ENCODE measurements around the gene MYH13. TPM values are rescaled to one million over a fixed set of nuclear protein-coding genes. Genes with fewer than 3 reads are reported as not detected.

The MYH13 gene
- polyA plus RNA-seq, 2 donors = 0.04 to 0.08 TPM

- Histone ChIP-seq H3K36me3 (ENCODE audit: control insufficient read depth in 2 of 2, insufficient read depth in 2 of 2, low read length in 1 of 2) (no peaks in the 10 kb centered on the region), H3K27me3 (ENCODE audit: control insufficient read depth in 1 of 2, insufficient read depth in 2 of 2, low read length in 2 of 2) (no peaks in the 10 kb centered on the region), H3K4me3 (ENCODE audit: low read depth in 1 of 2, low read length in 2 of 2) (no peak overlapping the region), H3K27ac (ENCODE audit: low read depth in 2 of 2, low read length in 1 of 2) (no peak overlapping the region), H3K4me1 (ENCODE audit: control insufficient read depth in 2 of 2, insufficient read depth in 2 of 2, low read length in 1 of 2) (no peaks in the 10 kb centered on the region), H3K9me3 (ENCODE audit: control insufficient read depth in 2 of 2, insufficient read depth in 1 of 2, low read depth in 1 of 2, low read length in 1 of 2) (no peaks in the 10 kb centered on the region)
- WGBS, 2 donors = 84 to 86% methylated on average over 6 of the region's 6 CpGs
Observed at GRCh38 chr17:10394201-10394887, 21.5 kb upstream of the MYH13 start.

- WGBS, 2 donors = 85 to 87% methylated on average over 9 of the region's 9 CpGs
- H3K4me3 ChIP-seq (ENCODE audit: low read depth in 1 of 2, low read length in 2 of 2) = no peak overlapping the region
- H3K27me3 ChIP-seq (ENCODE audit: control insufficient read depth in 1 of 2, insufficient read depth in 2 of 2, low read length in 2 of 2) = no peaks in the 10 kb centered on the region
- no peaks in the 10 kb centered on the region for H3K9me3 ChIP-seq (ENCODE audit: control insufficient read depth in 2 of 2, insufficient read depth in 1 of 2, low read depth in 1 of 2, low read length in 1 of 2)
- H3K36me3 ChIP-seq (ENCODE audit: control insufficient read depth in 2 of 2, insufficient read depth in 2 of 2, low read length in 1 of 2) = no peaks in the 10 kb centered on the region
- H3K4me1 ChIP-seq (ENCODE audit: control insufficient read depth in 2 of 2, insufficient read depth in 2 of 2, low read length in 1 of 2) = no peaks in the 10 kb centered on the region
- H3K27ac ChIP-seq (ENCODE audit: low read depth in 2 of 2, low read length in 1 of 2) = no peak overlapping the region
Observed at GRCh38 chr17:10392880-10393279, 20.1 kb upstream of the MYH13 start.

- peaks cover 0 to 2% of the 10 kb centered on the region in 2 donors for H3K27me3 ChIP-seq (ENCODE audit: control insufficient read depth in 1 of 2, insufficient read depth in 2 of 2, low read length in 2 of 2)
- no peaks in the 10 kb centered on the region for H3K36me3 ChIP-seq (ENCODE audit: control insufficient read depth in 2 of 2, insufficient read depth in 2 of 2, low read length in 1 of 2)
- H3K9me3 ChIP-seq (ENCODE audit: control insufficient read depth in 2 of 2, insufficient read depth in 1 of 2, low read depth in 1 of 2, low read length in 1 of 2) = no peaks in the 10 kb centered on the region
- H3K4me1 ChIP-seq (ENCODE audit: control insufficient read depth in 2 of 2, insufficient read depth in 2 of 2, low read length in 1 of 2) = no peaks in the 10 kb centered on the region
- WGBS, 2 donors = 52 to 68% methylated on average over 6 of the region's 6 CpGs
- no peak overlapping the region for H3K27ac ChIP-seq (ENCODE audit: low read depth in 2 of 2, low read length in 1 of 2)
- H3K4me3 ChIP-seq (ENCODE audit: low read depth in 1 of 2, low read length in 2 of 2) = no peak overlapping the region
Observed at GRCh38 chr17:10385871-10386270, 13.1 kb upstream of the MYH13 start.

GRCh38 chr17:10384175-10384574 lies 11.4 kb upstream of the MYH13 start:
- H3K27me3 ChIP-seq (ENCODE audit: control insufficient read depth in 1 of 2, insufficient read depth in 2 of 2, low read length in 2 of 2) = peaks cover 0 to 2% of the 10 kb centered on the region in 2 donors
- WGBS, 2 donors = 36 to 42% methylated on average over 8 of the region's 8 CpGs
- H3K36me3 ChIP-seq (ENCODE audit: control insufficient read depth in 2 of 2, insufficient read depth in 2 of 2, low read length in 1 of 2) = no peaks in the 10 kb centered on the region
- no peaks in the 10 kb centered on the region for H3K9me3 ChIP-seq (ENCODE audit: control insufficient read depth in 2 of 2, insufficient read depth in 1 of 2, low read depth in 1 of 2, low read length in 1 of 2)
- H3K27ac ChIP-seq (ENCODE audit: low read depth in 2 of 2, low read length in 1 of 2) = no peak overlapping the region
- no peak overlapping the region for H3K4me3 ChIP-seq (ENCODE audit: low read depth in 1 of 2, low read length in 2 of 2)
- H3K4me1 ChIP-seq (ENCODE audit: control insufficient read depth in 2 of 2, insufficient read depth in 2 of 2, low read length in 1 of 2) = no peaks in the 10 kb centered on the region

GRCh38 chr17:10380631-10381408 lies 8.0 kb upstream of the MYH13 start:
- Histone ChIP-seq H3K9me3 (ENCODE audit: control insufficient read depth in 2 of 2, insufficient read depth in 1 of 2, low read depth in 1 of 2, low read length in 1 of 2) (no peaks in the 10 kb centered on the region), H3K4me1 (ENCODE audit: control insufficient read depth in 2 of 2, insufficient read depth in 2 of 2, low read length in 1 of 2) (no peaks in the 10 kb centered on the region), H3K27me3 (ENCODE audit: control insufficient read depth in 1 of 2, insufficient read depth in 2 of 2, low read length in 2 of 2) (no peaks in the 10 kb centered on the region), H3K4me3 (ENCODE audit: low read depth in 1 of 2, low read length in 2 of 2) (no peak overlapping the region), H3K27ac (ENCODE audit: low read depth in 2 of 2, low read length in 1 of 2) (no peak overlapping the region), H3K36me3 (ENCODE audit: control insufficient read depth in 2 of 2, insufficient read depth in 2 of 2, low read length in 1 of 2) (no peaks in the 10 kb centered on the region)
- WGBS, 2 donors = 69 to 71% methylated on average over 3 of the region's 3 CpGs

GRCh38 chr17:10370016-10370608 lies 2.7 kb downstream of the MYH13 start:
- Histone ChIP-seq H3K36me3 (ENCODE audit: control insufficient read depth in 2 of 2, insufficient read depth in 2 of 2, low read length in 1 of 2) (no peaks in the 10 kb centered on the region), H3K9me3 (ENCODE audit: control insufficient read depth in 2 of 2, insufficient read depth in 1 of 2, low read depth in 1 of 2, low read length in 1 of 2) (no peaks in the 10 kb centered on the region), H3K4me3 (ENCODE audit: low read depth in 1 of 2, low read length in 2 of 2) (no peak overlapping the region)

GRCh38 chr17:10369239-10369638 lies 3.6 kb downstream of the MYH13 start:
- WGBS, 2 donors = 60 to 66% methylated on average over 1 of the region's 1 CpG
- no peaks in the 10 kb centered on the region for H3K27me3 ChIP-seq (ENCODE audit: control insufficient read depth in 1 of 2, insufficient read depth in 2 of 2, low read length in 2 of 2)
- no peak overlapping the region for H3K27ac ChIP-seq (ENCODE audit: low read depth in 2 of 2, low read length in 1 of 2)
- no peak overlapping the region for H3K4me3 ChIP-seq (ENCODE audit: low read depth in 1 of 2, low read length in 2 of 2)
- H3K36me3 ChIP-seq (ENCODE audit: control insufficient read depth in 2 of 2, insufficient read depth in 2 of 2, low read length in 1 of 2) = no peaks in the 10 kb centered on the region
- H3K9me3 ChIP-seq (ENCODE audit: control insufficient read depth in 2 of 2, insufficient read depth in 1 of 2, low read depth in 1 of 2, low read length in 1 of 2) = no peaks in the 10 kb centered on the region
- H3K4me1 ChIP-seq (ENCODE audit: control insufficient read depth in 2 of 2, insufficient read depth in 2 of 2, low read length in 1 of 2) = no peaks in the 10 kb centered on the region

More at GRCh38 chr17:10370016-10370608, 2.7 kb downstream of the MYH13 start:
- Histone ChIP-seq H3K4me1 (ENCODE audit: control insufficient read depth in 2 of 2, insufficient read depth in 2 of 2, low read length in 1 of 2) (no peaks in the 10 kb centered on the region), H3K27me3 (ENCODE audit: control insufficient read depth in 1 of 2, insufficient read depth in 2 of 2, low read length in 2 of 2) (no peaks in the 10 kb centered on the region), H3K27ac (ENCODE audit: low read depth in 2 of 2, low read length in 1 of 2) (no peak overlapping the region)
- 80 to 86% methylated on average over 7 of the region's 7 CpGs for WGBS, 2 donors

- Histone ChIP-seq H3K27ac (ENCODE audit: low read depth in 2 of 2, low read length in 1 of 2) (no peak overlapping the region), H3K27me3 (ENCODE audit: control insufficient read depth in 1 of 2, insufficient read depth in 2 of 2, low read length in 2 of 2) (no peaks in the 10 kb centered on the region), H3K9me3 (ENCODE audit: control insufficient read depth in 2 of 2, insufficient read depth in 1 of 2, low read depth in 1 of 2, low read length in 1 of 2) (no peaks in the 10 kb centered on the region), H3K4me3 (ENCODE audit: low read depth in 1 of 2, low read length in 2 of 2) (no peak overlapping the region), H3K4me1 (ENCODE audit: control insufficient read depth in 2 of 2, insufficient read depth in 2 of 2, low read length in 1 of 2) (no peaks in the 10 kb centered on the region), H3K36me3 (ENCODE audit: control insufficient read depth in 2 of 2, insufficient read depth in 2 of 2, low read length in 1 of 2) (no peaks in the 10 kb centered on the region)
- 91 to 92% methylated on average over 3 of the region's 3 CpGs for WGBS, 2 donors
Observed at GRCh38 chr17:10368561-10368960, 4.2 kb downstream of the MYH13 start.

- Histone ChIP-seq H3K36me3 (ENCODE audit: control insufficient read depth in 2 of 2, insufficient read depth in 2 of 2, low read length in 1 of 2) (no peaks in the 10 kb centered on the region), H3K9me3 (ENCODE audit: control insufficient read depth in 2 of 2, insufficient read depth in 1 of 2, low read depth in 1 of 2, low read length in 1 of 2) (no peaks in the 10 kb centered on the region), H3K4me3 (ENCODE audit: low read depth in 1 of 2, low read length in 2 of 2) (no peak overlapping the region), H3K27ac (ENCODE audit: low read depth in 2 of 2, low read length in 1 of 2) (no peak overlapping the region), H3K4me1 (ENCODE audit: control insufficient read depth in 2 of 2, insufficient read depth in 2 of 2, low read length in 1 of 2) (no peaks in the 10 kb centered on the region), H3K27me3 (ENCODE audit: control insufficient read depth in 1 of 2, insufficient read depth in 2 of 2, low read length in 2 of 2) (no peaks in the 10 kb centered on the region)
Observed at GRCh38 chr17:10360578-10360977, 12.2 kb downstream of the MYH13 start.
